ENCODE data around the gene TP73.

TP73 gene

GRCh38 chr1:3700631-3701030, 48.3 kb downstream of the TP73 start:
- ChIA-PET POLR2A (no interaction called here), CTCF (no interaction called here)
- no peak for DNase-seq (ENCODE audit: extremely low spot score)
- TF ChIP-seq, protein P1, sequence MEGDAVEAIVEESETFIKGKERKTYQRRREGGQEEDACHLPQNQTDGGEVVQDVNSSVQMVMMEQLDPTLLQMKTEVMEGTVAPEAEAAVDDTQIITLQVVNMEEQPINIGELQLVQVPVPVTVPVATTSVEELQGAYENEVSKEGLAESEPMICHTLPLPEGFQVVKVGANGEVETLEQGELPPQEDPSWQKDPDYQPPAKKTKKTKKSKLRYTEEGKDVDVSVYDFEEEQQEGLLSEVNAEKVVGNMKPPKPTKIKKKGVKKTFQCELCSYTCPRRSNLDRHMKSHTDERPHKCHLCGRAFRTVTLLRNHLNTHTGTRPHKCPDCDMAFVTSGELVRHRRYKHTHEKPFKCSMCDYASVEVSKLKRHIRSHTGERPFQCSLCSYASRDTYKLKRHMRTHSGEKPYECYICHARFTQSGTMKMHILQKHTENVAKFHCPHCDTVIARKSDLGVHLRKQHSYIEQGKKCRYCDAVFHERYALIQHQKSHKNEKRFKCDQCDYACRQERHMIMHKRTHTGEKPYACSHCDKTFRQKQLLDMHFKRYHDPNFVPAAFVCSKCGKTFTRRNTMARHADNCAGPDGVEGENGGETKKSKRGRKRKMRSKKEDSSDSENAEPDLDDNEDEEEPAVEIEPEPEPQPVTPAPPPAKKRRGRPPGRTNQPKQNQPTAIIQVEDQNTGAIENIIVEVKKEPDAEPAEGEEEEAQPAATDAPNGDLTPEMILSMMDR (IDR thresholded peaks at IDR 0.05; ENCODE audit: control extremely low read depth, extremely low read depth, low read depth, missing control alignments) = no peak

DNA sequence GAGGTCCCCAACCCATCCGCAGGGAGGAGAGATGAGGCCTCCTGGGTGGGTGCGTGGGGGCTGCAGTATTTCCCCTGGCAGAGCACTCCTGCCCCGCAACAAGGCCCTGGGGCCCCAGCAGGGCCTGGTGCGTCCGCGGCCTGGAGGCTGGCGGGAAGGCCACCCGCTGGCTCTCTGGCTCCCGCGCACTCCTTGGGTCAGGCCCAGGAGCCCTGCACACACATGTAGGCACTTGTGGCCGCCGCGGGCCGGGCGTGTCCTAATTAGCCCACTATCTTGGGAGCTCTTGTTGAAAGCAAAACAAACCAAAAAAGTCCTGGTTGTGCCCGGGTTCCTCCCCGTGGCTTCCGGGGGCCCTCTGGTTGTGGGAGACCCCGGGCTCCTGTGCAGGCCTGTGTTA, 50.2 kb downstream of the TP73 start:
- ChIA-PET CTCF (interaction anchor here (1.0 to 2.5 kb wide), 3 partner anchors 9 to 26 kb away, joined by 3 to 8 read pairs (median 7); no protein-coding TSS in a partner anchor), POLR2A (no interaction called here)
- DNase-seq (ENCODE audit: extremely low spot score) = no peak

GRCh38 chr1:3702990-3703728, 50.8 kb downstream of the TP73 start:
- CTCF ChIA-PET = interaction anchor here (0.8 to 2.5 kb wide), 4 partner anchors 7 to 26 kb away, joined by 3 to 8 read pairs (median 5); no protein-coding TSS in a partner anchor

More for the DNA sequence above, 50.2 kb downstream of the TP73 start:
- TF ChIP-seq, protein P1 (IDR thresholded peaks at IDR 0.05; ENCODE audit: control extremely low read depth, extremely low read depth, low read depth, missing control alignments) = no peak

GRCh38 chr1:3703786-3704371, 51.6 kb downstream of the TP73 start:
- TF ChIP-seq, protein P1 (IDR thresholded peaks at IDR 0.05; ENCODE audit: control extremely low read depth, extremely low read depth, low read depth, missing control alignments) = no peak
- CTCF ChIA-PET = interaction anchor here (0.8 to 2.5 kb wide), 3 partner anchors 8 to 21 kb away, joined by 3 to 8 read pairs (median 4); no protein-coding TSS in a partner anchor
- DNase-seq (ENCODE audit: extremely low spot score) = no peak
- POLR2A ChIA-PET = no interaction called here

More at GRCh38 chr1:3702990-3703728, 50.8 kb downstream of the TP73 start:
- POLR2A ChIA-PET = no interaction called here
- no peak for DNase-seq (ENCODE audit: extremely low spot score)
- TF ChIP-seq, protein P1 (IDR thresholded peaks at IDR 0.05; ENCODE audit: control extremely low read depth, extremely low read depth, low read depth, missing control alignments) = no peak

- no peak for DNase-seq (ENCODE audit: extremely low spot score)
- ChIA-PET POLR2A (no interaction called here), CTCF (interaction anchor here (1.0 kb wide), 1 partner anchor 10 kb away, joined by 4 read pairs; no protein-coding TSS in a partner anchor)
- TF ChIP-seq, protein P1 (IDR thresholded peaks at IDR 0.05; ENCODE audit: control extremely low read depth, extremely low read depth, low read depth, missing control alignments) = no peak
Observed at GRCh38 chr1:3705341-3705950, 53.1 kb downstream of the TP73 start.

DNA sequence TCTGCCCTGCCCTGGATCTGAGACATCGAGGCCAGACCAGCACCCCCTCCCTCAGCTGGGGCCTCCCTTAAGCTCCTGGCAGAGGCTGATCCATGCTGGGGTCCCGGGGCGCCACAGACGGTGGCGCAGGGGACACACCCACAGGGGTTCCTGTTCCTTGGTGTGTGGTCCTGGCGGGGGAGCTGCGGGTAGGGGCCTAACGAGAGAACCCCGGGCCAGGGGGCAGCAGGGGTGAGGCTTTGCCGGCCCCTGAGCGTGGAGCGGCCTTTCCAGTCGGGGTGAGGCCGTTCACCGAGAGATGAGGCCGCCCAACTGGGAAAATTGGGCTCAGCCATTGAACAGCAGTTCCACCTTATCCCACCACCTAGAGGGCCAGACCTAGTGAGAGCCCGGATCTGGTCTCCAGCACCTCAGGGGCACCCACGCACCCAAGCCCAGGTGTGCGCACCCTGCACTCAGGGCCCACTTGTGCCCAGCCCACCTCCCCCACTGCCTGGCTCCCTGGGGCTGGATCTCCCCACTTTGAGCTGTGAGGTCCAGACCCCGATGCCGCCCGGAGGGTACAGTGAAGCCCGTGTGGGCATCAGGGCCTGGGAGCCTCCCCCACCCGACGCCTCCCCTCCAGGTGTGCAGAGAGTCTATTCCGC, 54.5 kb downstream of the TP73 start:
- no peak for DNase-seq (ENCODE audit: extremely low spot score)
- ChIA-PET CTCF (interaction anchor here (1.1 kb wide), 1 partner anchor 13 kb away, joined by 3 read pairs; no protein-coding TSS in a partner anchor), POLR2A (no interaction called here)
- TF ChIP-seq, protein P1 (IDR thresholded peaks at IDR 0.05; ENCODE audit: control extremely low read depth, extremely low read depth, low read depth, missing control alignments) = no peak
